SU-DHL-6 (cell line): Measurements from ENCODE around the gene BNC2.

Experiments used
- H2AFZ ChIP-seq: fragments of 200-600 bp; sonication (generic); 2 replicates; pipeline ENCODE4 v1.6.1; 2014; ENCODE audit warnings: low read depth, mild to moderate bottlenecking, moderate library complexity, mixed read lengths, antibody characterized with exemption, low read length; ENCODE audit not compliant: severe bottlenecking
- H3F3A ChIP-seq: fragments of 200-600 bp; shearing (Covaris generic); 2 replicates; pipeline ENCODE4 v1.6.0; 2016; ENCODE audit warnings: antibody characterized with exemption, mild to moderate bottlenecking; ENCODE audit not compliant: insufficient read depth
- H3K27ac ChIP-seq: fragments of 200-600 bp; sonication (generic); 2 replicates; pipeline ENCODE4 v1.5.1; 2016; ENCODE audit warnings: low read depth, mild to moderate bottlenecking, low read length, moderate library complexity, mixed read lengths
- H3K27me3 ChIP-seq: fragments of 200-600 bp; sonication (generic), shearing (Covaris generic); 2 replicates; pipeline ENCODE4 v1.6.0; 2014; ENCODE audit warnings: mild to moderate bottlenecking, low read length
- H3K36me3 ChIP-seq: fragments of 200-600 bp; sonication (generic); 2 replicates; pipeline ENCODE4 v1.6.1; 2014; ENCODE audit warnings: mild to moderate bottlenecking, low read length, mixed read lengths
- H3K4me2 ChIP-seq: fragments of 300-600, 200-600 bp; shearing (Covaris generic), sonication (generic); 2 replicates; pipeline ENCODE4 v1.6.0; 2014; ENCODE audit warnings: low read length, low read depth, mild to moderate bottlenecking; ENCODE audit not compliant: poor library complexity, severe bottlenecking
- H3K4me3 ChIP-seq: fragments of 200-600 bp; sonication (generic); 2 replicates; pipeline ENCODE4 v1.5.1; 2014; ENCODE audit warnings: antibody characterized with exemption, low read length, mild to moderate bottlenecking, mixed read lengths; ENCODE audit not compliant: insufficient read depth, poor library complexity, severe bottlenecking
- H3K79me2 ChIP-seq: fragments of 200-600 bp; sonication (generic); 2 replicates; pipeline ENCODE4 v1.6.1; 2014; ENCODE audit warnings: mild to moderate bottlenecking, low read length, moderate library complexity; ENCODE audit not compliant: insufficient read depth
- H3K9ac ChIP-seq: fragments of 200-600 bp; sonication (generic); 2 replicates; pipeline ENCODE4 v1.7.0; 2014; ENCODE audit warnings: mild to moderate bottlenecking, low read length
- H3K9me2 ChIP-seq: fragments of 200-600 bp; sonication (generic); replicated peaks from 2 replicates; pipeline ENCODE4 v1.6.1; 2014; ENCODE audit warnings: low read length; ENCODE audit not compliant: insufficient read depth
- H3K9me3 ChIP-seq: fragments of 200-600 bp; sonication (generic); 2 replicates; pipeline ENCODE4 v1.6.1; 2014; ENCODE audit warnings: low read length, mixed read lengths; ENCODE audit not compliant: insufficient read depth
- H4K20me1 ChIP-seq: fragments of 200-600 bp; sonication (generic); 2 replicates; pipeline ENCODE4 v1.6.1; 2014; ENCODE audit warnings: low read depth, mild to moderate bottlenecking, antibody characterized with exemption, low read length, moderate library complexity, mixed read lengths
- CTCF ChIP-seq: fragments of 200-600 bp; sonication (generic); IDR thresholded peaks from one replicate; pipeline ENCODE4 v1.5.1; 2017; ENCODE audit warnings: antibody characterized with exemption, mild to moderate bottlenecking, low read length, moderate library complexity; ENCODE audit not compliant: insufficient read depth, poor library complexity, severe bottlenecking
- EZH2phosphoT487 ChIP-seq: fragments of 200-600 bp; sonication (generic), shearing (Covaris generic); conservative IDR thresholded peaks from 2 replicates; pipeline ENCODE4 v1.6.1; 2018; ENCODE audit warnings: mild to moderate bottlenecking, antibody characterized with exemption, low read length, moderate library complexity, mixed read lengths

Gene BNC2

DNA sequence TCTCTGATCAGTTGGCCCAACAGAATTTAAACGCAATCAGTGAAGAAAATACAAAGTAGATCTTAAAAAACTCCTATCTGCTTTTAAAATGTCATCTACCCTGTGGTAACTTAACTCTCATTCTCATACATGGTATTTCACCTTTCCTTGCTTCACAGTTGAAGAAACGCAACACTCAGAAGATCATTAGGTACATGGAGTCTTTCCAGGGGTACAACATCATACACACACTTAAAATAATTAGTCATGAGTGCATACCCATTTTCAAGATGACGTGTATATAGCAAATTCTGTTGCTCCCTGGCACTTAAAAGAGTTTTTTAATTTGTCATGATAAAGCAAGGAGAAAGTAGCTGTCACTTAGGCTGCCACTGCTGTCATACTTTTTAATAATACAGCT is 259.9 kb downstream of the BNC2 start:
- H3F3A ChIP-seq: no peaks in the 10 kb centered on the region
- no peak overlapping the region for H3K9ac ChIP-seq
- no peaks in the 10 kb centered on the region for H3K36me3 ChIP-seq
- no peak overlapping the region for H3K4me3 ChIP-seq
- H4K20me1 ChIP-seq: no peaks in the 10 kb centered on the region
- H3K9me2 ChIP-seq: no peaks in the 10 kb centered on the region
- no peak overlapping the region for H2AFZ ChIP-seq
- H3K9me3 ChIP-seq: no peaks in the 10 kb centered on the region
- no peak overlapping the region for H3K4me2 ChIP-seq
- TF ChIP-seq EZH2phosphoT487 (no peak), CTCF (no peak)
- no peaks in the 10 kb centered on the region for H3K27me3 ChIP-seq
- H3K79me2 ChIP-seq: no peaks in the 10 kb centered on the region
- no peak overlapping the region for H3K27ac ChIP-seq

DNA sequence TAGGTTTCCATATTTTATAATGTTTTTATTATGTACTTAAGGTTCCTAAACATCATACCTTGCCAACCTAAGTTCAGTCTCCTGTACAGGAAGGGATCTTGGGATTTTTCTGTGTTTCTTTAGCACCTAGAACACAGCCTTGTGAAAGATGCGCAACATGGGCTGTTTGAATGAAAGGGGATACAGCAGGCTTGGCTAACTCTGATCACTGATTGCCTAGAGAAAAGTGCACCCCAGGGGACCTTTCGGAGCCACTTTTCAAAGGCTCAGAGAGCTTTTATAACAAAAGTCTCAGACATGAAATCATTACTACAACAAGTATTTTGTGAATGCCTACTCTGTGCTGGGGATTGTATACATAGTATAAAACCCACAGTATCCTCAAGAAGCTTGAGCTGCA is 261.6 kb downstream of the BNC2 start:
- H3K9ac ChIP-seq: no peak overlapping the region
- no peak overlapping the region for H3K4me2 ChIP-seq
- H3K4me3 ChIP-seq: no peak overlapping the region
- TF ChIP-seq CTCF: no peak
- TF ChIP-seq EZH2phosphoT487: no peak
- no peaks in the 10 kb centered on the region for H4K20me1 ChIP-seq
- no peak overlapping the region for H2AFZ ChIP-seq
- no peaks in the 10 kb centered on the region for H3F3A ChIP-seq
- no peaks in the 10 kb centered on the region for H3K79me2 ChIP-seq
- no peak overlapping the region for H3K27ac ChIP-seq
- no peaks in the 10 kb centered on the region for H3K9me3 ChIP-seq
- no peaks in the 10 kb centered on the region for H3K27me3 ChIP-seq
- no peaks in the 10 kb centered on the region for H3K36me3 ChIP-seq
- no peaks in the 10 kb centered on the region for H3K9me2 ChIP-seq

DNA sequence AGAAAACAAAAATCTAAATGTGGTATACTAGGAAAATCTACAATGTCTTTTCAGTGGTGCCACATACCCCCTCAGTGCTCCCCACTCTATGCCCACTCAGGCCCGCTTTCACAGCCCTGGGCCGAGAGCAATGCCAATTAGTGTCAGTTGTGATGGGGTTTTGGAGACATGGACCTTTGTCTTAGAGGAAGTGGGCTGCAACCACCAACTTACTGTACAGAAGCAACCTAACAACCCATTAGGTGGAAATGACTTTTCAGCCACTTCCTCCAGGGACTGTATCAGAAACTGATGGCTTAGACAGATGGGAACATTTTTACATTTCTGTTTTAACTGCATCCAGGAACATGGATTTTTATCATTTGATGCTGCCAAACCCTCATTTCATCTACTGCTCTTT is 268.0 kb downstream of the BNC2 start:
- Histone ChIP-seq H3K9me2 (no peaks in the 10 kb centered on the region), H3K9ac (no peak overlapping the region), H3F3A (no peaks in the 10 kb centered on the region), H3K27ac (no peak overlapping the region), H3K4me3 (no peak overlapping the region), H2AFZ (no peak overlapping the region), H4K20me1 (no peaks in the 10 kb centered on the region), H3K4me2 (no peak overlapping the region), H3K27me3 (no peaks in the 10 kb centered on the region), H3K79me2 (no peaks in the 10 kb centered on the region), H3K36me3 (no peaks in the 10 kb centered on the region), H3K9me3 (no peaks in the 10 kb centered on the region)
- no peak for TF ChIP-seq CTCF
- TF ChIP-seq EZH2phosphoT487: no peak

DNA sequence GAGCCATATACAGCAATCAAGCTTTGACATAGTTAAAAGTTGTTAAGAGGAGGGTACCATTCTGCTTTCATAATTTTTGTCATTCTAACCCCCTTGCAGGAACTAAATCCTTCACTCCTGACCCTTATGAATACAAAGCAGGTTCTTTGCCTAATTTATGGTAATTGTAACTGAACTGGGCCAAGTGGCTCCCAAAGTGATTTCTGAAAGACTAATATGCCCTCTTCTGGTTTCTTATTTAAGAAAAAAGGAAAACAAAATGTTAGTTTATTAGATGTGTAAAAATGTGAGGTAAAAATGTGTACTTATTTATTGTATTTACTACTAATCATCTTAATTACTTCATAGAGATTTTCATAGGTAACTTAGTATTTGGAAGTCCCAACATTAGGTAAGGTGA is 268.5 kb downstream of the BNC2 start:
- no peaks in the 10 kb centered on the region for H3K36me3 ChIP-seq
- H3K9me2 ChIP-seq: no peaks in the 10 kb centered on the region
- H2AFZ ChIP-seq: no peak overlapping the region
- no peak overlapping the region for H3K4me3 ChIP-seq
- no peaks in the 10 kb centered on the region for H4K20me1 ChIP-seq
- H3K4me2 ChIP-seq: no peak overlapping the region
- no peaks in the 10 kb centered on the region for H3K9me3 ChIP-seq
- H3K27ac ChIP-seq: no peak overlapping the region
- no peak overlapping the region for H3K9ac ChIP-seq
- TF ChIP-seq CTCF (no peak), EZH2phosphoT487 (no peak)
- no peaks in the 10 kb centered on the region for H3F3A ChIP-seq
- H3K27me3 ChIP-seq: no peaks in the 10 kb centered on the region
- no peaks in the 10 kb centered on the region for H3K79me2 ChIP-seq
